Right hindlimb (tissue), 1 donor: ENCODE data around the gene COA1.
A peak's percentile ranks its signal among the peaks of the same experiment; 100 is the strongest.
"Not testable (repeated sequence)": the region's sequence is repeated elsewhere in the genome, so short reads cannot be mapped to it uniquely, and the experiment has no call there.

Experiments
- DNase-seq: peaks from one replicate; pipeline ENCODE4 v3.0.0-alpha.2; 2018

Gene COA1

GRCh38 chr7:43758029-43758821 is 28.9 kb upstream of the COA1 start, which contains the start of gene BLVRA:
Gene BLVRA (plus strand): TSS chr7:43758680. CDS start chr7:43771159, 12,479 bp downstream.
- DNase-seq, result peak; percentile 79

DNA sequence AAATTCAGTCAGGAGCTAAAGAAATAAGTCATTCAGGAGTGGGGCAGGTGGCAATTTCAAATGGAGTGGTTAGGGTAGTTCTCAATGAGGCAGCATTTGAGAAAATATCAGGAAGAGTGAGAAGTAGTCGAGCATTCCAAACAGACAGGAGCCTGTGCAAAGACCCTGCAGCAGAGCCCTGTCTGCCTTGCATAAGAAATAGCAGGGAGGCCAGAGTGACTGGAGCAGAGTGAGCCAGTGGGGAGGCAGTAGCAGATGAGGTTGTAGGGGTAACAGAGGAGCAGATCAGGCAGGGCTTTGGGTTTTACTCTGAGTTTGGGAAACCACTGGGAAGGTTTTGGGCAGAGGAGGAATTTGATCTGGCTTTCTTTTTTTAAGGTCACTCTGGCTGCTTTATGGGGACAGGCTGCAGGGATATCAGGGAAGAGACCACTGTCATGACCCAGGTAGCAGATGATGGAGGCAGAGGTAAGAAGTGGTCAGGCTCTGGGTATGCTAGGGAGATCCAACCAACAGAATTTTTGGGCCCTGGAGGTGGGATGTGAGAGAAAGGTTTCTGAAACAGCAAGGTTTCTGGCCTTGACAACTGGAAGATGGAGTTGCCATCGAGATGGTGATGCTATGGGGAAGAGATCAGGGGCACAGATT is 27.9 kb upstream of the COA1 start:
- no peak for DNase-seq

DNA sequence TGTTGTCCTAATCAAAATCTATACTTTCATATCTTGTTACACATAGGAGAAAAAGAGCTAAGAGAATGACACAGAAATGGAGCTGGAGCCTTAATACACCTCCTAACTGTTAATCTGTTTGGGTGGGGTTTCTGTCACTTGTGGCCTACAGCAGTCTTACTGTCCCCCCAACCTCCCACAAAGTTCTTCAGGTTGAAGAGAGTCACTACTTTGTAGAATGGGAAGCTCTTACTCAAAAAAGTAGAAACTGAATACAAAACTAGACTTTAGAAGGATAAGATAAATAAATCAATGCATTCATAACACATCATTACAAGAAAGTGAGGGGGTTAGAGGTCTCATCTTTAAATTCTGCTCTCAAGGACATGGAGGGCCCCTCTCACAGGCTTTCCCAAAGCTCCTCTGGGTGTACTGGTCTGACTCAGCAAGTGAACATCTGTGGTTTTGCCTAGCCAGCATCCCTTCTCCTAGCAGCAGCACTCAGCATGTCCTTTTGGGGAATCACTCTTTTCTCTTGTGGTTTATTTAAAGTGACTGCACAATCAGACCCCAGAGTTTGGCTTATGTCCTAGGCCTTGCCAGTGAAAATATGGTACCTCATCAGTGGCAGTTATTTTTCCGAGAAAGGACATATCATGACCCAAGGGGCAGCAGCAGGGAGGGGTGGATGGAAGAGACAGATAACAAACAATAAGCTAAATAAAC is 27.2 kb upstream of the COA1 start:
- DNase-seq, result peak; percentile 30

GRCh38 chr7:43754596-43754995 is 25.3 kb upstream of the COA1 start:
- no peak for DNase-seq

GRCh38 chr7:43753843-43754242 is 24.5 kb upstream of the COA1 start:
- no peak for DNase-seq

- DNase-seq, result no peak
Measured at GRCh38 chr7:43753271-43753810, 24.0 kb upstream of the COA1 start.

- no peak for DNase-seq
Measured at GRCh38 chr7:43752411-43752810, 23.1 kb upstream of the COA1 start.

DNA sequence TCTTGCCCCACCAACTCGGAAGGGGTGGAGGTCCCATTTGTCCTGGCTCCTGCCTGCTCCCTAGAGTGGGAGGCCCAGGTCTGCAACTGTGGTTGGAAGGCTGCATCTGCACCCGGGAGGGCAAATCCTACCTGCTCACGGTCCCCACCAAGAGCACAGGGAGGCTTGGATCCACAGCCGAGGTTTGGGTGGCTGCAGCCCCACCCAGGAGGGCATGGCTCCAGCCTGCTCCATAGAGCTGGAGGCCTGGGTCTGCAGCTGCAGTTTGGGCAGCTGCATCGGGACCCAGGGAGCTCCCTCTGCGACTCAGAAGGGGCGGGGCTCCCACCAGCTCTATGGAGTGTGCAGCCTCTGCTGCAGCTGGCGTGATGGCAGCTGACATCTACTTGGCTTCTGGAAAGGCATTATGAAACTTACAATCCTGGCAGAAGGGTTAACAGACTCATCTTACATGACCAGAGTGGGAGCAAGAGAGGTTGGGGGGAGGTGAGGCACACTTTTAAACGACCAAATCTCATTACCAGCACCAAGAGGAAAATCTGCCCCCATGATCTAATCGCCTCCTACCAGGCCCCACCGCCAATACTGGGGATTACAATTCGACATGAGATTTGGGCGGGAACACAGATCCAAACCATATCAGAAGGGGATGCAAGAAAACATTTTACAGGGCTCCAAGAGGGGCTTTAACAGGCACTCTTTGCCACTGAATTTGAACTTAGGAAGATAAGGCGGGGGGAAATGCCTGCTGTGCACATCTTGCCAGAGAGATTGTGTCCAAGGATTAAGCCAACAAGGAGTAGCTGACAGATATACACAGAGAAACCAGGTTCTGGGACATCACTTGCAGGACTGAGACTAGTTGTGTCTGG is 20.9 kb upstream of the COA1 start:
- DNase-seq, result peak; percentile 82

DNA sequence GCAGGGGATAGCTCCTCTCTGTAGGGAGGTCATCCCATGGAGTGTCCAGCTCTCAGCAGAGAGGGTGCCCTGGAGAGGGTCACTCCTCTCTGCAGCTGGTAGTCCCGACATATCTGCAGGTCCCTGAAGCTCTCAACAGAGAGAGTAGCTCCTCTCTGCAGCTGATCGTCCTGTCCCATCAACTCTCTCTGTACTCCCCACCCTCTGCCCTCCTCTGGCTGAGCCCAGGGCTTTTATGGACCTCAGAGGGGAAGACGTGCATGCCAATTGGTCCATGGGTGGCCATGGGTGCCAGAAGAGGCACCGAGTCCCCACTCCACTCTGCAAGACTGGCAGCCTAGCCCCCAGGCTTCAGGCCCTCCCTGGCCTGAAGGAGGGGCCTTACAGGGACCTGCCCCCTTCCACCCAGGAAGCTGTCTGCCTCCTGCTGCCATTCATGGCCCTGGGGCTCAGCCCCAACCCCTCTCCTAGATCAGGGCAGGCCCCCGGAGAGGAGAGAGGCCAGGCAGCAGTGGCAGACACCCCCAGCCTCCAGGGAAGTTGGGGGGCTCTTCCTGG is 20.1 kb upstream of the COA1 start:
- DNase-seq, result no peak

DNA sequence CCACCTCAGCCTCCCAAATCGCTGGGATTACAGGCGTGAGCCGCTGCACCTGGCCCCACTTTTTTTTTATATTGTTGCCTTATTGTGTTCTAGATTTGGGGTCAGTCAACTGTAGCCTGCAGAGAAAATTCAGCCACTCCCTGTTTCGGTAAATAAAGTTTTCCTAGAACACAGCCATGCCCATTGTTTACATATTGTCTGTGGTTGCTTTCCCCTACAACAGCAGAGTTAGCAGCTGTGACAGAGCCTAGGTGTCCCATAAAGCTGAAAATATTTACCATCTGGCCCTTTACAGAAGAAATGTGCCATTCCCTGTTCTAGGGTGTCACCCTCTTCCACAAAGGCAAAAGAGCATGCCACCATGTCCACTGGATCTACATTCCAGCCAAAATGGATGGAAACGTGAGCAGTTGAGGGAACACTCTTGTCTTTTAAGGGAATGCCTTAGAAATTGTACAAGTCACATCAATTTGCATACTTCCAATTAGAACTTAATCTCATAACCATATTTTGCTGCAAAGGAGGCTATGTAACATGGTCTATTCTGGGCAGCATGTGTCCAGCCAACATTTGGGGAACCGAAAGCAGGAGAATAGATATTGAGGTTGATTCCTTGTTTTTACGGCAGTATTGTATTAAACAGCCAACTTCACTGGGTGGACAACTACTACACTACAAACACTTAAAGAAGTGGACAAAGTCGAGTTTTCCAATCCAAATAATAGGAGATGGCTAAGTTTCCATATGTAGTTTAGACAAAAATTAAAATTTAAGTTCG is 18.2 kb upstream of the COA1 start:
- DNase-seq, result no peak

DNA sequence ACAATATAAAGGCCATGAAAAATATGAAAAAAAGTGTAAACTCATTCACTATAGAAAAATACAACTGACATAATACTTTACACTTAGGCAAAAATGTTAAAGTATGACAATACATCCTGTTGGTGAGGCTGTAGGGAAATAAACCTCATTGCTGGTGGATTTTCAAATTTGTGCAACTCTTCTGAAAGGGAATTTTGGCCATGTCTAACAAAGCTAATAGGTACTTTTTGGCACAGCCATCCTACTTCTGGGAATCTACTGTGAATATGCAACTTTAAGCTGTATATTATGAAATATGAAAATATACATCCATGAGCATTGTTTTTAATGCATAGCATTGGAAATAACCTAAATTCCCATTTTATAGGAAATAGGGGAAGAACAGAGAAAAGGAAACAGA is 13.4 kb upstream of the COA1 start:
- DNase-seq, result no peak

- no peak for DNase-seq
Measured at GRCh38 chr7:43737467-43738127, 8.3 kb upstream of the COA1 start.

GRCh38 chr7:43735802-43736603 is 6.7 kb upstream of the COA1 start:
- no peak for DNase-seq

- no peak for DNase-seq
Measured at GRCh38 chr7:43735403-43735801, 6.1 kb upstream of the COA1 start.

DNA sequence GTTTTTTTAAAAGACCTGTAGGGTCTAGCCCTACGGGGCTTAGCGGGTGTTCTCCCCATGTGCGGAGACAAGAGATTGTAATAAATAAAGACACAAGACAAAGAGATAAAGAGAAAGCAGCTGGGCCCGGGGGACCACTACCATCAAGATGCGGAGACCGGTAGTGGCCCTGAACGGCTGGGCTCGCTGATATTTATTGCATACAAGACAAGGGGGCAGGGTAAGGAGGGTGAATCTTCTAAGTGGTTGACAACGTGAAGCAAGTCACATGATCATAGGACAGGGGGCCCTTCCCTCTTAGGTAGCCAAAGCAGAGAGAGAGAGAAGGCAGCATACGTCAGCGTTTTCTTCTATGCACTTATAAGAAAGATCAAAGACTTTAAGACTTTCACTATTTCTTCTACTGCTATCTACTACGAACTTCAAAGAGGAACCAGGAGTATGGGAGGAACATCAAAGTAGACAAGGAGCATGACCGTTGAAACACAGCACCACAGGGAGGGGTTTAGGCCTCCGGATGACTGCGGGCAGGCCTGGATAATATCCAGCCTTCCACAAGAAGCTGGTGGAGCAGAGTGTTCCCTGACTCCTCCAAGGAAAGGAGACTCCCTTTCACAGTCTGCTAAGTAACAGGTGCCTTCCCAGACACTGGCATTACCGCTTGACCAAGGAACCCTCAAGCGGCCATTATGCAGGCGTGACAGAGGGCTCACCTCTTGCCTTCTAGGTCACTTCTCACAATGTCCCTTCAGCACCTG is 5.4 kb upstream of the COA1 start:
- not testable (repeated sequence) for DNase-seq

- DNase-seq, result not testable (repeated sequence)
Measured at GRCh38 chr7:43731494-43731893, 2.2 kb upstream of the COA1 start.

- DNase-seq, result no peak
Measured at GRCh38 chr7:43729924-43730248, 563 bp upstream of the COA1 start.

- DNase-seq, result no peak
Measured at GRCh38 chr7:43727494-43727893, 1.8 kb downstream of the COA1 start.

DNA sequence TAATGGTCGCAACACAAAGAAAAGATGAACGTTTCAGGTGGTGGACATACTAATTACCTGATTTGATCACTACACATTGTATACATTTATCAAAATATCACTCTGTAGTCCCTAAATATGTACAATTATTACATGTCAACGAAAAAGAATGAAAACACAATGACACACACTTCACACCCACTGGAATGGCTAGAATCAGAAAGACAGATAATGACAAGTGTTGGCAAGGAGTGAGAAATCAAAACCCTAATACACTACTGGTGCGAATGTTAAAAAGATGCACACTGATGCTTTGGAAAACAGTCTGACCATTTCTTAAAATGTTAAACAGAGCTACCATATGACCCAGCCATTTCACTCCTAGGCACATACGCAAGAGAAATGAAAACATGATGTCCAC is 2.3 kb downstream of the COA1 start:
- DNase-seq, result no peak
